Activated CD8-positive, alpha-beta memory T cell treated with anti-CD3 and anti-CD28 coated beads, Interleukin-2, amount 50 U/mL, for 24 hours (primary cell): ENCODE results near the gene FKBP11.

ENCODE experiments used
- DNase-seq: peaks from one replicate; pipeline ENCODE4 v3.0.0-alpha.2; 2020; ENCODE audit errors: extremely low read depth

FKBP11 gene

DNA sequence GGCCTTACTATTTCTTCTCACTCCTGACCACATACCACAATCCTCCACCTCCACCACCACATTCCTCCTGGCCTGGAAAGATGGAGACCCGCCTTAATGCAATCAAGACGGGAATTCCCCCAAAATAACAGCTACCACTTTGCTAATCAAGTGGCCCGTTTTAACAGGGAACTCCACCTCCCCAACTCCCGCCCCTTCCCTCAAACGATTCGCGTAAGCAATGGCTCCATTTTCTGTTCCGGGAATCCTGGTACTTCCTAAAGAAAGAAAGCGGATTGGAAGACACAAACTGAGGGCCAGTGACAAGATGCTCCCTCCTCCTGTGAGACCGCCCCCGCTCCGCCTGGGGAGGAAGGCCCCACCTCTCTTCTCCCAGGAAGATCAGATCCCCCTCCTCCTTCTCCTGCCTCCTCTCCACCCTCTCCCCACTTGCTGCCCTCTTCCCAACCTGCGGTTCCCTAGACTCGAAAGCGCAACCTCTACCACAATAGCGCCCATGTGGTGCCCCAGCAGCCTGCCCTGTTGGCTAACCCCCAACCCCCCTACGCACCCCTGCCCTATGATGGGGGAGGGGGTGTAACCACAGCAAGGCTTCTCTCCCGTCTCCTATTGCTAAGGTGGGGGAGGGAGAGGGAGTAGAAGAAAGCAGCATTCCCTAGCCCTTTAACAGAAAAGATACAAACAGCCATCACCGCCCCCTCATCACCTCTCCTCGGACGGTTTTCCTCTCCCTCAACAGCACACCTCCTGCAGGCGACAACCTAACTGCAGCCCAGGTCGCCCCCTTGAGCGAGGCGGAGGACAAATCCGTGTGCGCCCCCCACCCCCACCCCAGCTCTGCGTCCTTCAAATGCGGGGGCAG is 31.2 kb upstream of the FKBP11 start:
- DNase-seq = no peak

DNA sequence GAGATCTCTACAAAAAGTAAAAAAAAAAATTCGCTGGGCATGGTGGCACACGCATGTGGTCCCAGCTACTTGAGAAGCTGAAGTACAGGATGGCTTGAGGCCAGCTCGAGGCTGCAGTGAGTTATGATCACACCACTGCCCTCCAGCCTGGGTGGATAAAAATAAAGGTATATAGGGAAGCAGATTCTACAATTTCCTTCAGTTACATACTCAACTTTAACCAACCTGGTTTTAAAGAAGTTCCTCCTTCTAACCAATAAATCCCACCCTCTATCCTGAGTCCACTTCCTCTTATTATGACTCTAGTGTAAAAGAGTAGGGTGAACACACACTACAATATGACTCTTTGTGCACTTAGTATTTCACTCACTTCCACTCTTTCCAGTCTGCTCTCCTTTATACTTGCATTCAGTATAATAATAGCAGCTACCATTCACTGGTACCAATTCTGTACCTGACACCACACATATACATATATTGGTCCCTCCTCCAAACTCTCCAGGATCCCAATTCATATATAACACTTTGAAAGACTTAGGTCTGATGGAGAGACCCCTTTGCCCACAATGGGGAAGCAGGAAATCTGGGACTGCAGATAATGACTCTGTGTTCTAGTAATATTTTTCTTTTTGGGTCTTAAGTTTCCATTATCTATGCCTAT is 29.7 kb upstream of the FKBP11 start:
- DNase-seq = no peak

GRCh38 chr12:48954061-48954460 is 28.8 kb upstream of the FKBP11 start:
- no peak for DNase-seq

DNA sequence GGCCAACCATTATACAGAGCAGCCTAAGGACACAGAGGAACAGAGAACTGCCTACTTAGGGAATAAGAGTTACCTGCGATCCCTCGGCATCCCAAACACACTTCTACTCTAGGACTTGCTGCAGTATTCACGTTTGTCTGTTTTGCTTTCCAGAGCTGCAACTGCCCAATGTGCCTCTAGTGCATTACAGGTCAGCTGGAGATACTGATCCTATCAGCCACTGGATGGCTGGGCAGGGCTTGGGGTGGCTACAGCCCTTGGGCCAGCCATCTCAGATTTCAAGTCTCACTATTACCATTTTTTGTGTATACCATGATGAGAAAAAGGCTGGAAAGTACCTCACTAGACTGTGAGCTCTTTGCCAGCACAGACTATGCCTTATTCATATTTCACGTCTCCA is 27.4 kb upstream of the FKBP11 start:
- no peak for DNase-seq

DNA sequence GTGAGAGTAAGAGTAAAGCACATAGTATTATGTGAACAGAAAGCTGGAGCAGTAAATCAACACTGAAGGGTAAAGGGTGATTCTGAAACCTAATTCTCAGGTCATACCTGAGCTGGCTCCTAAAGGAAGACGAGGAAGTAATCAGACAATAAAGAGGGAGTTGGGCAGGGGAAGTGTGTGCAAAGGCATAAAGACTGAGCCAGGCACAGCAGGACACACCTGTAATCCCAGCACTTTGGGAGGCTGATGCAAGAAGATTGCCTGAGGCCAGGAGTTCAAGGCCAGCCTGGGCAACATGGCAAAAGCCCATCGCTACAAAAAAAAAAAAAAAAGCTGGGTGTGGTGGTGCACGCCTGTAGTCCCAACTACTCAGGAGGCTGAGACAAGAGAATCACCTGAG is 22.4 kb upstream of the FKBP11 start:
- no peak for DNase-seq

DNA sequence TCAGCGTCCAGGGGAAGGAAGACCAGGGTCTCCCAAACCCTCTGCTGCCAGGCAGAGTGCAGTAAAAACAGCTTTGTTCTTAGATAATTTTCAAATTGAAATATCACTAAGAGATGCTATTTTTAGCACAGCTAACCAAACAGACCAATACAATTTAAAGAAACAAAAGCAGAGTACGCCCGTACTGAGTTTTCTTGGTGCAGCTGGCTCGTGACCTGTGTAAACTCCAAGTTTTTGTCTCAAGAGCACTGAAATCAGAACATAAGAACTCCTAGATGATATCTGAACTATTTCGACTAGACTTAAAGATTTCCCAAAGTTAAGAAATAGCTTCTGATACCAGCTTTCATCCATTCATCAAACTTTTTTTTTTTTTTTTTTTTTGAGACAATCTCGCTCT is 21.7 kb upstream of the FKBP11 start:
- DNase-seq = no peak

DNA sequence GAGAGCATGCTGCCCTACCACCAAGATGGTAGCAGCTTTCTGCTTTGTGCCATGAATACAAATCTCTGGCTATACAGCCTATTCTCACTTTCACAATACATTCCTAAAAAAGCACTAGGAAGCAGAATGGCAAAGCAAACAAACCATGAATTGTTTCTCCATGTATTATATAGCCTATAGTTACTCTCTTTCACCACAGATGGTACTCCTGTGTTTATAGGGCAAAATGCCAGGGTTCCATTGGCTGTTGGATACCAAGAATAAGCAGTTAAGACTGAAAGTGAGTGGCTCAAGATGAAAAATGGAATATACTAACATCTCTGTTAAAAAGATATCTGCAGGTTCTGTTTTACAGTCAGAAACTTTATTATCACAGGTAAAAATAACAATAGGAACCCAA is 20.9 kb upstream of the FKBP11 start:
- DNase-seq = no peak

- DNase-seq = no peak
These were observed 17.9 kb upstream of the FKBP11 start for GRCh38 chr12:48943221-48943620.

DNA sequence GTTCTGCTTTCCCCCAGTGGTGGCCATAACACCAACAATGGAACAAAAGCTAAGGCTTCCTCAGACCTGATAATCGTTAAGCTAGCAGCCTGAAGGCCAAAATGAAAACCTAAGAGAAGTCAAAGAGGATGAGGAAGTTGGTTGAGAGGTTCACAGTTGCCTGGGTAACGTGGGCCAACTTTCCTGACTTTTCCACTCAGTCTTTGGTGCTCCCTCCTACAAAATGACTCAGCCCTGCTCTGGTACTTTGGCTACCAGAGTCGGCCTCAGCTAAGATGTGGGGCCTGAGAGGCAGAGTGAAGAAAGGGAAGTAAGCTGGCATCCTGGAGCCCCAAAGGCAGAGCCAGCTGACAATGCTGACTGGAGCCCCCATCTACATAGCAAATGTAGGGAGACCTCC is 14.9 kb upstream of the FKBP11 start:
- no peak for DNase-seq

- no peak for DNase-seq
These were observed 13.5 kb upstream of the FKBP11 start for GRCh38 chr12:48938805-48939204.

- no peak for DNase-seq
These were observed 11.9 kb upstream of the FKBP11 start for GRCh38 chr12:48937170-48937569.

DNA sequence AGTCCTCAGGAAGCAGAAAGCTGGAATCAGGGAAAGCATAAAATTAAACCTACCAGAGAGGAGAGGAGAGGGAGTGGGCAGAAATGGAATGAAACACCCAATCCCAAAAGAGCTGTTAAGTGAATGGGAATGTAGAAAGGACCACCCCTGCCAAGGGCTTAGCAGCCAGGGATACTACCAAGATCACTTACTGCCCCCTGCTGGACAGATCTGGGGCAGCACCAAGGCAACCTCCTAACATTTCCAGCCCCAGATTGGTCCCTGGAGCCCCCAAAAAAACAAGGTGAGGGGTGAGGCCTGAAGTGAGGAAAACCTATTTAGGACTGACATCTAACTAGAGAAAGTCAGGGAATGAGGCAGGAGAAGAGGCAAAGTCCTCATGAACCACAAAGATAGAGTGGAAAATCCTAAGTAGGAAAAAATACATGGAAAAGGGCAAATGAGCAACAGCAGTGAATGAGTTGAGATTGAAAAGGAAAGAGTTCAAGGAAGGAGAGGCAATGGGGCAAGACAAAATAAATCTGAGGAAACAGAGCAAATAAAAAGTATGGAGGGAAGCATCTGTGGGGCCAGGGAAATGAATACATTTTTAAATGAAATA is 11.2 kb upstream of the FKBP11 start:
- peak; percentile 53 for DNase-seq

DNA sequence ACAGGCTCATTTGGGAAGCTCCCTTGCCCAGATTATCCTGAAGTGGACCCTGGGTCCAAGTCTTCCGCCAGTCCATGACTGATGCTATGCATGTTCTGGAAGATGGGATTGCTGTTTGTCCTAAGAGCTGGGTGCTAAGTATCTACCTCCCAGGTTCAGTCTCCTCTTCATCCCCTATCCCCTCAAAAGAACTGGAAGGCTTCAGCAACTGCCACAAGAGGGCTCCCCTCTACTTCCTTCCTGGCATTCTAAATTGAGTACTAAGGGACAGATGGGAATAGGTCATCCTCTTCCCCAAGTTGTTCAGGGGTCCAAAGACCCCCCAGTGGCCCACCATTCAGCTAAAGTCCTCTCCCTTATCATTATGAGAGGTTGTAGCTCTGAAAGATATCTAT is 9.0 kb upstream of the FKBP11 start:
- DNase-seq = no peak

DNA sequence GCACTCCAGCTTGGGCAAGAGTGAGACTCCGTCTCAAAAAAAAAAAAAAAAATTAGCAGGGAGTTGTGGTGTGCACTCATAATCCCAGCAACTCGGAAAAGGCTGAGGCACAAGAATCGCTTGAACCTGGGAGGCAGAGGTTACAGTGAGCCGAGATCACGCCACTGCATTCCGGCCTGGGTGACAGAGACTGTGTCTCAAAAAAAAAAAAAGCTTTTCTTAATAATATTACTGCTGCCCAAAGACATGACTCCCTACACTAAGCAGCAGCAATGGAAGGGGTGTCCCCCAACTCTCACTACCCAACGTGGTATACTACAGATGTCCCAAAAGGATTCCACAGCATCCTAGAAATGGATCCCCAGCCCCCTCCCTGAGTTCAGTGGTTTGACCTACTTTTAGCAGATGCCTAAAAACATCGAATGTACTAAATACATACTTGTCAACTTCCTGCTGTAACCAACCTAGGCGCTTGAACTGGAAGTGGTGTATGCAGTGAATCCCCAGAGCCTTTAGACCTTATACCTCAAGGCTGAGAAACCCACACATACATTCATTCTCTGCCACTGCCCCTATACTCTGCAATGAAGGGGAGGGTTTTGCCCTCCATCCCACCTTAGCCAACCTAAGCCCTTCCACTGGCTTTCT is 8.5 kb upstream of the FKBP11 start:
- no peak for DNase-seq

DNA sequence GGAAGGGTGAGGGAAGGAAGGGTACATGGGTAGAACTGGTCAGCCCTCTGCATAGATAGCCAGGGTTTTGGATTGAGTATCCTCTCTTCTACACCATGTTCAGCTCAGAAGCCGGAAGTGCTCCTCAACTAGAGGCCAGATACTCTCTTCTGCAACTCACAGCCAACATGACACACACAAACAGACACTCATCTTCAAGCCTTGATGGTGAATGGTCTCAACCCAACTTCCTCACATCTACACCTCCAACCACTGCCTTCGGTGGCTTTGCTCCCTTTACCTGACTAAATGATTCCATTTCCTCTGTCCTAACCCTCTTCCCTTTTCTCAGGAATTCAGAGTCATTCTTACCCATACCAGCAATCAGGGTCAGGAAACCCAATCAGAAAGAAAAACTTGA is 7.6 kb upstream of the FKBP11 start:
- no peak for DNase-seq

- no peak for DNase-seq
These were observed 5.2 kb upstream of the FKBP11 start for GRCh38 chr12:48930475-48930874.

DNA sequence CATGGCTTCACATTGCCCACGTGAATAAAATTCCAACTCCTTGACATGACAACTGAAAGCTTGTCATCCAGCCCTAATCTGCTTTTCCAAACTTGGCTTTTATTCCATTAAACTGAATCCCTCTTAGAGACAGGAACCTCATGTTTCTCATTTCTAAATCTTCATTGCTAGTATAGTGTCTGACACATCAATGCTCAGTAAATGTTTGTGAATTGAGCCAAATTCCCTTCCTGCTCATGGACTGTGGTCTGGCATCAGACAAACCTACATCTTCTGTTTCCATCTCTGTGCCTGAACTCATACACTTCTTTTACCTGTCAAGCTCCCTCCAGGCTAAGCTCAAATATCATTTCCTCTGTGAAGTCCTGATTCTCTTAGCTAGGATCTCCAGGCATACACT is 4.3 kb upstream of the FKBP11 start:
- no peak for DNase-seq

DNA sequence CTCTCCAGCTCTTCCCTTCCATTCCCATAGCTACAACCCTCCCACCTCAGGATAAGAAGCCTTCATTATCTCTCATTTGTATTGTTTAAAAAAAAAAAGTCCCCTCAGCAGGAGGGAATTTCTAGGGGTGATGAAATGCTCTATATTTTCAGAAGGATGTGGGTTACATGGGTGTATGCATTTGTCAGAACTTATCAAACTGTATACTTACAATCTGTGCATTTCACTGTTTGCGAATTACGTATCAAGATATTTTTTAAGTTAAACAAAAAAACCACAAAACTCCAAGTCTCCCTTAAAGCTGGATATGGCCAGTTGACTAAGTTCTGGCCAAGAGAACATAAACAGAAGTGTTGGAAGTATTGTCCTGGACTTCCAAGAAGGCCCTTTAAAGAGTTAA is 2.0 kb upstream of the FKBP11 start:
- DNase-seq = no peak

- peak; percentile 36 for DNase-seq
These were observed 532 bp downstream of the FKBP11 start for GRCh38 chr12:48924617-48925303.

- no peak for DNase-seq
These were observed 2.2 kb downstream of the FKBP11 start for GRCh38 chr12:48923117-48923516.

- DNase-seq = no peak
These were observed 7.3 kb downstream of the FKBP11 start for GRCh38 chr12:48917857-48918537.
